Astrocyte (in vitro differentiated cells and primary cell): ENCODE data around the gene EFNA5. TPM values are rescaled to one million over a fixed set of nuclear protein-coding genes. Genes with fewer than 3 reads are reported as not detected.

Experiments
- DNase-seq: peaks from one replicate; pipeline ENCODE4 v3.0.0-alpha.2; 2010; ENCODE audit warnings: low read depth
- FAIRE-seq: peaks from 2 replicates; lab custom pipeline; 2011; peaks lifted over from hg19 to GRCh38; lab: Jason Lieb, UNC
- H2AFZ ChIP-seq: 2 replicates; pipeline ENCODE4 v1.6.0; 2012; ENCODE audit warnings: low read depth, low read length, inconsistent platforms
- H3K27ac ChIP-seq: 2 replicates; pipeline ENCODE4 v1.5.1; 2011; ENCODE audit warnings: low read depth, low read length, inconsistent platforms
- H3K27me3 ChIP-seq: 2 replicates; pipeline ENCODE4 v1.6.0; 2011; ENCODE audit warnings: low read length, inconsistent platforms; ENCODE audit not compliant: insufficient read depth
- H3K36me3 ChIP-seq: 2 replicates; pipeline ENCODE4 v1.5.1; 2011; ENCODE audit warnings: low read length, inconsistent platforms; ENCODE audit not compliant: insufficient read depth
- H3K4me1 ChIP-seq: 2 replicates; pipeline ENCODE4 v1.5.1; 2011; ENCODE audit warnings: low read length, inconsistent platforms; ENCODE audit not compliant: insufficient read depth
- H3K4me2 ChIP-seq: 2 replicates; pipeline ENCODE4 v1.6.0; 2012; ENCODE audit warnings: low read length, inconsistent platforms
- H3K4me3 ChIP-seq: 2 replicates; pipeline ENCODE4 v1.5.1; 2011; ENCODE audit warnings: low read depth, mild to moderate bottlenecking, low read length, inconsistent platforms; ENCODE audit not compliant: insufficient read depth
- H3K79me2 ChIP-seq: 2 replicates; pipeline ENCODE4 v1.6.0; 2012; ENCODE audit warnings: mild to moderate bottlenecking, low read length, inconsistent platforms; ENCODE audit not compliant: insufficient read depth
- H3K9ac ChIP-seq: 2 replicates; pipeline ENCODE4 v1.6.0; 2012; ENCODE audit warnings: mild to moderate bottlenecking, low read length, inconsistent platforms
- H3K9me3 ChIP-seq: 2 replicates; pipeline ENCODE4 v1.5.1; 2012; ENCODE audit warnings: low read depth, mild to moderate bottlenecking, low read length, inconsistent platforms; ENCODE audit not compliant: insufficient read depth
- H4K20me1 ChIP-seq: 2 replicates; pipeline ENCODE4 v1.6.0; 2012; ENCODE audit warnings: low read length, inconsistent platforms; ENCODE audit not compliant: insufficient read depth
- H3K27ac Mint-ChIP-seq: one replicate; pipeline ENCODE4 v1.8.0; 2021; ENCODE audit warnings: mild to moderate bottlenecking, mixed read lengths; ENCODE audit not compliant: unreplicated experiment
- H3K27me3 Mint-ChIP-seq: one replicate; pipeline ENCODE4 v1.8.0; 2021; ENCODE audit warnings: low read depth, mixed read lengths; ENCODE audit not compliant: unreplicated experiment
- H3K36me3 Mint-ChIP-seq: one replicate; pipeline ENCODE4 v1.8.0; 2021; ENCODE audit warnings: low read depth, mixed read lengths; ENCODE audit not compliant: unreplicated experiment
- H3K4me1 Mint-ChIP-seq: one replicate; pipeline ENCODE4 v1.8.0; 2021; ENCODE audit warnings: low read depth, mixed read lengths; ENCODE audit not compliant: unreplicated experiment
- H3K4me3 Mint-ChIP-seq: one replicate; pipeline ENCODE4 v1.8.0; 2021; ENCODE audit warnings: mild to moderate bottlenecking, moderate library complexity, mixed read lengths; ENCODE audit not compliant: unreplicated experiment
- H3K9me3 Mint-ChIP-seq: one replicate; pipeline ENCODE4 v1.8.0; 2021; ENCODE audit warnings: mild to moderate bottlenecking, mixed read lengths; ENCODE audit not compliant: unreplicated experiment
- EZH2 ChIP-seq: IDR thresholded peaks from 2 replicates; pipeline ENCODE4 v1.6.1; 2012; ENCODE audit warnings: mild to moderate bottlenecking, low read length, inconsistent platforms; ENCODE audit not compliant: insufficient read depth
- total RNA-seq: library from RNA; stranded (reverse); gene quantifications from 2 replicates; pipeline ENCODE4 v1.2.1, GENCODE V29; 2021
- TF ChIP-seq, protein P1 (sequence below): IDR thresholded peaks from 2 replicates; pipeline ENCODE4 v1.5.1; 2011; ENCODE audit warnings: low read depth, mild to moderate bottlenecking, inconsistent platforms, low read length, moderate library complexity; ENCODE audit not compliant: insufficient read depth

Gene EFNA5
- total RNA-seq, 1 donor from 2014 or later: 59.3 TPM

DNA sequence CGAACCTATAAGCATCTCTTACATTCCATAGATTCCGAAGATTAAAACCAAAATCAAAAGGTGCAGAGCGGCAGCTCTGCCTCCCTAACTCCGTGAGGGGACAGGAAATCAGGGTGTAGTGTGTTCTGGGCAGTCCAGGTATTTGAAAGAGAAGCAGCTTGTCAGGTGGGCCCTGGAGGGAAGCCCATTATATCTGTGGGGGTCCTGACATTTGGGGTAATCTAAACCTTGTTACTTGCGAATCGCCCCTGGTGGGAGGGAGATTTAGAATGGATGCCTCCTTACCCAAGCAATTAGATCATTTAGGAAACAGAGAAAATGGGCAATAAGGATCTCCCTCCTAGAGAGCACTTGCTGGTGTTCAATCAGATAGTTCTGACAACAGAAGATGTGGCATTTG is 126.9 kb downstream of the EFNA5 start:
- Histone ChIP-seq H3K79me2 (no peaks in the 10 kb centered on the region), H3K4me2 (no peak overlapping the region), H2AFZ (no peak overlapping the region), H3K27me3 (no peaks in the 10 kb centered on the region), H3K4me1 (peaks cover 5% of the 10 kb centered on the region), H3K36me3 (no peaks in the 10 kb centered on the region), H4K20me1 (peaks cover 2% of the 10 kb centered on the region), H3K9ac (no peak overlapping the region), H3K9me3 (no peaks in the 10 kb centered on the region), H3K4me3 (no peak overlapping the region), H3K27ac (no peak overlapping the region)
- Mint-ChIP-seq H3K27me3 (no peaks in the 10 kb centered on the region), H3K9me3 (no peaks in the 10 kb centered on the region), H3K36me3 (no peaks in the 10 kb centered on the region), H3K4me1 (peaks cover 39% of the 10 kb centered on the region), H3K4me3 (no peak overlapping the region), H3K27ac (no peak overlapping the region)
- TF ChIP-seq, protein P1, sequence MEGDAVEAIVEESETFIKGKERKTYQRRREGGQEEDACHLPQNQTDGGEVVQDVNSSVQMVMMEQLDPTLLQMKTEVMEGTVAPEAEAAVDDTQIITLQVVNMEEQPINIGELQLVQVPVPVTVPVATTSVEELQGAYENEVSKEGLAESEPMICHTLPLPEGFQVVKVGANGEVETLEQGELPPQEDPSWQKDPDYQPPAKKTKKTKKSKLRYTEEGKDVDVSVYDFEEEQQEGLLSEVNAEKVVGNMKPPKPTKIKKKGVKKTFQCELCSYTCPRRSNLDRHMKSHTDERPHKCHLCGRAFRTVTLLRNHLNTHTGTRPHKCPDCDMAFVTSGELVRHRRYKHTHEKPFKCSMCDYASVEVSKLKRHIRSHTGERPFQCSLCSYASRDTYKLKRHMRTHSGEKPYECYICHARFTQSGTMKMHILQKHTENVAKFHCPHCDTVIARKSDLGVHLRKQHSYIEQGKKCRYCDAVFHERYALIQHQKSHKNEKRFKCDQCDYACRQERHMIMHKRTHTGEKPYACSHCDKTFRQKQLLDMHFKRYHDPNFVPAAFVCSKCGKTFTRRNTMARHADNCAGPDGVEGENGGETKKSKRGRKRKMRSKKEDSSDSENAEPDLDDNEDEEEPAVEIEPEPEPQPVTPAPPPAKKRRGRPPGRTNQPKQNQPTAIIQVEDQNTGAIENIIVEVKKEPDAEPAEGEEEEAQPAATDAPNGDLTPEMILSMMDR: no peak
- TF ChIP-seq EZH2: no peak
- FAIRE-seq (no peak), DNase-seq (no peak)

DNA sequence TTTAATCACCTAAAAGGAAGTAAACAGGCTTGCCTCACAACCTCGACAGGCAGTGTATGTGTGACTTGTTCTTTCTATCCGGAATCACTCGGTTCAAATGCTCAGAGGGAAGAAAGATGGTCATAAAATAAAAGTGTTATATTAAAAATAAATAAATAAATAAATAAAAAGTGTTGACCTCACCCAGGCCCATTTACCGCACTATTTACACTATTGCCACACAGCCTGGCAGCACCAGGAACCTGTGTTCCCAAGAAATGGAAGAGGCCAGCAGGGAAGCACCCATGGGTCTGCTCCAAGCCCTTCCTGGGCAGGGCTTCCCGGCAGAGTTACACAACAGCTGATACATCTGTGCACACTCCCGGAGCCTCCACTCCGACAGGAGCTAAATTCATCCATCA is 127.9 kb downstream of the EFNA5 start:
- Histone ChIP-seq H4K20me1 (peaks cover 2% of the 10 kb centered on the region), H3K4me2 (peak overlapping the region; percentile 73), H3K9me3 (no peaks in the 10 kb centered on the region), H3K9ac (no peak overlapping the region), H3K4me3 (no peak overlapping the region), H3K27me3 (no peaks in the 10 kb centered on the region), H3K27ac (no peak overlapping the region), H3K36me3 (no peaks in the 10 kb centered on the region), H3K4me1 (peaks cover 8% of the 10 kb centered on the region), H3K79me2 (no peaks in the 10 kb centered on the region), H2AFZ (no peak overlapping the region)
- Mint-ChIP-seq H3K27me3 (no peaks in the 10 kb centered on the region), H3K27ac (peak overlapping the region; percentile 88), H3K4me3 (no peak overlapping the region), H3K36me3 (no peaks in the 10 kb centered on the region), H3K4me1 (peaks cover 44% of the 10 kb centered on the region), H3K9me3 (no peaks in the 10 kb centered on the region)
- FAIRE-seq (no peak), DNase-seq (peak; percentile 61)
- TF ChIP-seq EZH2: no peak
- TF ChIP-seq, protein P1: no peak

DNA sequence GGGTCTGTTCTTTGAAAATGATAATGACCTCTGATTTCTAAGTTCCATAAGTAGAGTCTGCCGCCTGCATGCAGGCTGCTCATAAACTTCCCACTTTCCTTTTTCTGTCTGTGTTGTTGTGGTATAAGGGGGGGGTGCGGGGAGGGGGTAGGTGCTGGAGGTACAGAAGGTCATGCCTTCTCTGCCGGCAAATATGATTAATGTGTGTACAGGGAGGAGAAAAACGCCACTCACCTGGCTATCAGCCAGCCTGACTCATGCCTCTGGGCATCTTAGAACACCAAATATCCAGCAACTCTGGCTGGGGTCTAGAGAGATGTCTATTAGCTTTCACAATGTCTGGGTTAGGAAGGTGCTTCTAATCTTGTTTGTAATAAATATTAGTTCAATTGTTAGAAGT is 128.3 kb downstream of the EFNA5 start:
- H3K4me3 ChIP-seq: no peak overlapping the region
- no peak overlapping the region for H3K9ac ChIP-seq
- H2AFZ ChIP-seq: no peak overlapping the region
- no peak overlapping the region for H3K27ac ChIP-seq
- FAIRE-seq (no peak), DNase-seq (peak; percentile 84)
- H3K4me2 ChIP-seq: peak overlapping the region; percentile 73
- no peaks in the 10 kb centered on the region for H3K27me3 Mint-ChIP-seq
- peaks cover 8% of the 10 kb centered on the region for H3K4me1 ChIP-seq
- H4K20me1 ChIP-seq: peaks cover 2% of the 10 kb centered on the region
- H3K4me1 Mint-ChIP-seq: peaks cover 47% of the 10 kb centered on the region
- H3K9me3 Mint-ChIP-seq: no peaks in the 10 kb centered on the region
- no peaks in the 10 kb centered on the region for H3K36me3 ChIP-seq
- H3K79me2 ChIP-seq: no peaks in the 10 kb centered on the region
- no peaks in the 10 kb centered on the region for H3K9me3 ChIP-seq
- H3K36me3 Mint-ChIP-seq: no peaks in the 10 kb centered on the region
- no peaks in the 10 kb centered on the region for H3K27me3 ChIP-seq
- H3K27ac Mint-ChIP-seq: peak overlapping the region; percentile 88
- H3K4me3 Mint-ChIP-seq: no peak overlapping the region
- TF ChIP-seq EZH2: no peak
- TF ChIP-seq, protein P1: no peak
